ENCODE data around the gene ROBO3. TPM values are rescaled to one million over a fixed set of nuclear protein-coding genes. Genes with fewer than 3 reads are reported as not detected.

Gene ROBO3
- total and polyA plus RNA-seq, 2 of the 8 experiments (the other 6 are each of a cell fraction or from before 2014, with no cell fraction given): 12.1 to 24.6 TPM

- no peak overlapping the region for H2BK120ac ChIP-seq (replicated peaks; ENCODE audit: low read depth, low read length)
- no peak overlapping the region for H2BK12ac ChIP-seq (ENCODE audit: low read depth, low read length)
- no peak overlapping the region for H3K9ac ChIP-seq (replicated peaks in 1 of 4; ENCODE audit: extremely low read depth in 1 of 4, low read depth in 3 of 4, low read length in 3 of 4)
- no peaks in the 10 kb centered on the region for H3K79me1 ChIP-seq (ENCODE audit: low read depth, low read length)
- no peaks in the 10 kb centered on the region for H3K9me3 ChIP-seq (ENCODE audit: insufficient read depth in 2 of 2, low read depth in 1 of 2, low read length in 1 of 2)
- no peak overlapping the region for H2BK15ac ChIP-seq (ENCODE audit: low read length)
- DNase-seq (ENCODE audit: low read depth in 1 of 2, low spot score in 2 of 2) (peak in 1 of 2 experiments; percentile 37), FAIRE-seq (no peak)
- no peak overlapping the region for H4K8ac ChIP-seq (ENCODE audit: extremely low read depth, insufficient read depth, low read length)
- H4K20me1 ChIP-seq (replicated peaks in 1 of 2; ENCODE audit: control insufficient read depth in 1 of 2, insufficient read depth in 2 of 2, low read length in 2 of 2): no peaks in the 10 kb centered on the region
- H3K4ac ChIP-seq (replicated peaks; ENCODE audit: insufficient read length, low read depth, low read length): no peak overlapping the region
- no peak overlapping the region for H3K4me2 ChIP-seq (ENCODE audit: insufficient read depth in 1 of 2, low read depth in 2 of 2, low read length in 2 of 2)
- H2AFZ ChIP-seq (ENCODE audit: low read length): no peak overlapping the region
- no peak overlapping the region for H3K4me3 ChIP-seq (ENCODE audit: extremely low read depth in 1 of 4, insufficient read depth in 2 of 4, low read depth in 3 of 4, low read length in 4 of 4)
- no peak overlapping the region for H3K18ac ChIP-seq (ENCODE audit: extremely low read depth, low read length)
- ChIA-PET POLR2A (ENCODE audit: partially characterized antibody) (interaction anchor here (0.7 kb wide), 1 partner anchor 96 kb away, joined by 3 read pairs; the partner anchor contains the start of gene MSANTD2), CTCF (ENCODE audit: partially characterized antibody) (interaction anchor here (1.2 to 1.5 kb wide), 3 partner anchors 11 to 24 kb away, joined by 3 to 4 read pairs (median 4); no protein-coding TSS in a partner anchor)
- H3K23ac ChIP-seq (ENCODE audit: insufficient read length): no peak overlapping the region
- H2BK20ac ChIP-seq (ENCODE audit: low read length): no peak overlapping the region
- H3K27ac ChIP-seq (ENCODE audit: low read depth, low read length): no peak overlapping the region
- H3K79me2 ChIP-seq (ENCODE audit: control insufficient read depth in 1 of 2, insufficient read depth in 2 of 2, low read length in 2 of 2): no peaks in the 10 kb centered on the region
- no peak overlapping the region for H2BK5ac ChIP-seq (ENCODE audit: low read depth, low read length)
- no peak overlapping the region for H2AK5ac ChIP-seq (ENCODE audit: low read depth, low read length)
- WGBS, 2 experiments (ENCODE audit: extremely low coverage in 1 of 2, insufficient coverage in 1 of 2, insufficient read length in 1 of 2, insufficient replicate concordance in 2 of 2, low coverage in 1 of 2, low lambda C conversion rate in 2 of 2, missing lambda C conversion rate in 1 of 2): 98% methylated on average over 15 of the region's 16 CpGs; no CpG with 5 or more reads in 1 of the 2 experiments
- no peak overlapping the region for H3K56ac ChIP-seq (replicated peaks; ENCODE audit: insufficient read length, low read depth, low read length)
- no peak overlapping the region for H3K14ac ChIP-seq (ENCODE audit: insufficient read length)
- no peaks in the 10 kb centered on the region for H3K36me3 ChIP-seq (ENCODE audit: control insufficient read depth in 2 of 4, insufficient read depth in 4 of 4, low read length in 3 of 4)
- no peak overlapping the region for H4K5ac ChIP-seq (ENCODE audit: insufficient read length, low read depth, low read length)
- no peaks in the 10 kb centered on the region for H3K23me2 ChIP-seq (ENCODE audit: low read depth, low read length)
- TF ChIP-seq SUZ12 (IDR thresholded peaks at IDR 0.05; ENCODE audit: low read length) (no peak), CTBP2 (IDR thresholded peaks at IDR 0.05; ENCODE audit: borderline replicate concordance, insufficient read depth, insufficient read length, low read length) (no peak), SP2 (IDR thresholded peaks at IDR 0.05; ENCODE audit: low read length) (no peak), NANOG (IDR thresholded peaks at IDR 0.05; ENCODE audit: insufficient read depth, low read depth, low read length, poor library complexity, severe bottlenecking) (no peak)
- peaks cover 0 to 2% (median 1%) of the 10 kb centered on the region in 4 experiments; a peak in 3 of 7 replicates for H3K4me1 ChIP-seq (replicated peaks in 1 of 4; ENCODE audit: control insufficient read depth in 3 of 4, insufficient read depth in 4 of 4, low read length in 3 of 4)
- H3K27me3 ChIP-seq (replicated peaks in 1 of 4; ENCODE audit: control insufficient read depth in 3 of 4, extremely low read depth in 1 of 4, insufficient read depth in 3 of 4, low read length in 3 of 4): peaks cover 0 to 6% (median 0%) of the 10 kb centered on the region in 4 experiments; a peak in 2 of 7 replicates
- no peak overlapping the region for H4K91ac ChIP-seq (replicated peaks; ENCODE audit: insufficient read length, low read length)
Measured at GRCh38 chr11:124896071-124896750, 31.0 kb downstream of the ROBO3 start.

All from H1 (cell line).